Kidney (tissue), 14 donors: ENCODE measurements around the gene TBC1D2. TPM values are rescaled to one million over a fixed set of nuclear protein-coding genes. Genes with fewer than 3 reads are reported as not detected.

ENCODE experiments used
- DNase-seq, 5 donors: peaks; one replicate each; pipeline ENCODE4 v3.0.0-alpha.2; 2013 to 2020
- FAIRE-seq: peaks from 2 replicates; lab custom pipeline; 2012; peaks lifted over from hg19 to GRCh38; lab: Jason Lieb, UNC
- H3K27ac ChIP-seq, 2 donors: one replicate each; pipeline ENCODE4 v1.7.0; 2013; ENCODE audit warnings: low read depth in 2 of 2, low read length in 2 of 2, inconsistent platforms in 1 of 2
- H3K27me3 ChIP-seq: one replicate; pipeline ENCODE4 v1.7.1; 2013; ENCODE audit warnings: low read length, inconsistent platforms; ENCODE audit not compliant: control insufficient read depth, insufficient read depth
- H3K36me3 ChIP-seq, 3 donors: one replicate each; pipeline versions ENCODE4 v1.7.0 to v1.7.1; 2013; ENCODE audit warnings: low read length in 3 of 3, control low read depth in 1 of 3, inconsistent platforms in 1 of 3; ENCODE audit not compliant: insufficient read depth in 3 of 3, control insufficient read depth in 2 of 3
- H3K4me1 ChIP-seq, 3 donors: one replicate each; pipeline versions ENCODE4 v1.7.0 to v1.7.1; 2013; ENCODE audit warnings: low read length in 3 of 3, inconsistent platforms in 1 of 3, low read depth in 1 of 3; ENCODE audit not compliant: control insufficient read depth in 2 of 3, insufficient read depth in 2 of 3
- H3K4me3 ChIP-seq, 3 donors: one replicate each; pipeline versions ENCODE4 v1.7.0 to v1.8.1; 2013; ENCODE audit warnings: low read length in 3 of 3, control low read depth in 1 of 3, inconsistent platforms in 1 of 3
- H3K9ac ChIP-seq, 3 donors: one replicate each; pipeline versions ENCODE4 v1.7.0 to v1.7.1; 2013; ENCODE audit warnings: low read length in 3 of 3, control low read depth in 1 of 3, inconsistent platforms in 1 of 3
- H3K9me3 ChIP-seq, 3 donors: one replicate each; pipeline versions ENCODE4 v1.7.0 to v1.7.1; 2013; ENCODE audit warnings: low read length in 3 of 3, control low read depth in 1 of 3, inconsistent platforms in 1 of 3; ENCODE audit not compliant: control insufficient read depth in 2 of 3, insufficient read depth in 1 of 3
- CTCF ChIP-seq: IDR thresholded peaks from 3 replicates; pipeline ENCODE4 v1.5.1; 2012; ENCODE audit warnings: mild to moderate bottlenecking, moderate library complexity, borderline replicate concordance; ENCODE audit not compliant: insufficient read depth; ENCODE audit errors: extremely low read depth
- intact Hi-C: fragments of 100-400 bp; cut with DNase I; formaldehyde crosslinking; loops from one replicate; pipeline ENCODE4 v1.11.1; 2022
- polyA plus RNA-seq: library from polyadenylated mRNA; stranded (reverse); fragments of 350-450 nt; fragmentation: Illumina TruSeq; extraction: RNeasy Lipid Tissue Mini Kit (QIAGEN cat#74804); gene quantifications from one replicate; pipeline ENCODE4 v1.2.3, GENCODE V29; 2014; ENCODE audit warnings: low read depth, low replicate concordance; ENCODE audit not compliant: insufficient read depth
- total RNA-seq: library from RNA; stranded (reverse); fragmentation: NEBNext Ultra II Directional; extraction: Animal tissue kit (Norgen Biotek cat#: 25700); gene quantifications from one replicate; pipeline ENCODE4 v1.2.1, GENCODE V29; 2021
- donor health status: control.
- donor health status: control.
- donor health status: control.
- donor health status: control.
- donor health status: control.
- donor health status: DM: yes; HTN: yes; CAD: no.
- donor health status: Normal renal cell carcinoma (clear cell type).

Gene TBC1D2
- total and polyA plus RNA-seq, 2 donors from 2014 or later = 7.7 to 19.6 TPM

GRCh38 chr9:98280162-98280561 is 24.7 kb upstream of the TBC1D2 start:
- H3K36me3 ChIP-seq = no peaks in the 10 kb centered on the region
- intact Hi-C loops = no loop called here
- no peak overlapping the region for H3K9ac ChIP-seq
- TF ChIP-seq CTCF = no peak
- FAIRE-seq = no peak
- no peaks in the 10 kb centered on the region for H3K4me1 ChIP-seq
- no peaks in the 10 kb centered on the region for H3K27me3 ChIP-seq
- DNase-seq = no peak
- H3K27ac ChIP-seq = no peak overlapping the region
- H3K9me3 ChIP-seq = no peaks in the 10 kb centered on the region
- H3K4me3 ChIP-seq = no peak overlapping the region

- Histone ChIP-seq H3K27ac (no peak overlapping the region), H3K4me3 (no peak overlapping the region), H3K9me3 (no peaks in the 10 kb centered on the region), H3K9ac (no peak overlapping the region), H3K27me3 (no peaks in the 10 kb centered on the region), H3K36me3 (no peaks in the 10 kb centered on the region), H3K4me1 (no peaks in the 10 kb centered on the region)
- intact Hi-C loops = no loop called here
- FAIRE-seq = no peak
- no peak for TF ChIP-seq CTCF
- DNase-seq = no peak
Measured at GRCh38 chr9:98276907-98277469, 21.5 kb upstream of the TBC1D2 start.

- Histone ChIP-seq H3K4me1 (no peaks in the 10 kb centered on the region), H3K4me3 (no peak overlapping the region), H3K27me3 (no peaks in the 10 kb centered on the region), H3K27ac (no peak overlapping the region), H3K36me3 (no peaks in the 10 kb centered on the region), H3K9me3 (no peaks in the 10 kb centered on the region), H3K9ac (no peak overlapping the region)
- no peak for DNase-seq
- no peak for FAIRE-seq
- TF ChIP-seq CTCF = no peak
- intact Hi-C loops = no loop called here
Measured at GRCh38 chr9:98275159-98275558, 19.7 kb upstream of the TBC1D2 start.

GRCh38 chr9:98272083-98272482 is 16.6 kb upstream of the TBC1D2 start:
- FAIRE-seq (no peak), DNase-seq (no peak)
- Histone ChIP-seq H3K9ac (no peak overlapping the region), H3K4me3 (no peak overlapping the region), H3K36me3 (no peaks in the 10 kb centered on the region), H3K27me3 (no peaks in the 10 kb centered on the region), H3K27ac (no peak overlapping the region), H3K9me3 (no peaks in the 10 kb centered on the region), H3K4me1 (no peaks in the 10 kb centered on the region)
- TF ChIP-seq CTCF = no peak
- intact Hi-C loops = no loop called here
